Brain microvascular endothelial cell (primary cell): ENCODE data around the gene TALDO1.

ENCODE experiments used
- DNase-seq: peaks from one replicate; pipeline ENCODE4 v3.0.0-alpha.2; 2020
- H3K27ac ChIP-seq: fragments of 250-450 bp; sonication (Bioruptor Pico); 2 replicates; pipeline ENCODE4 v1.5.1; 2020; ENCODE audit warnings: mild to moderate bottlenecking, moderate library complexity
- H3K27me3 ChIP-seq: fragments of 250-450 bp; sonication (Bioruptor Pico); replicated peaks from 2 replicates; pipeline ENCODE4 v1.5.1; 2020; ENCODE audit warnings: mild to moderate bottlenecking
- H3K36me3 ChIP-seq: fragments of 250-450 bp; sonication (Bioruptor Pico); replicated peaks from 2 replicates; pipeline ENCODE4 v1.5.1; 2020; ENCODE audit warnings: mild to moderate bottlenecking
- H3K4me3 ChIP-seq: 2 replicates; pipeline ENCODE4 v1.5.1; 2011; ENCODE audit warnings: low read depth, mild to moderate bottlenecking, control low read depth, low read length, moderate library complexity
- CTCF ChIP-seq: IDR thresholded peaks from 2 replicates; pipeline ENCODE4 v1.5.1; 2011; ENCODE audit warnings: low read depth, mild to moderate bottlenecking, moderate library complexity, low read length, control low read depth, inconsistent platforms; ENCODE audit errors: missing control alignments
- in situ Hi-C: cut with HindIII; loops from 2 replicates; pipeline ENCODE4 v1.10.0; 2017; ENCODE audit warnings: low sequenced_read_pairs, low pct_ligation_motif_present

Gene TALDO1

GRCh38 chr11:813456-814096 lies 66.3 kb downstream of the TALDO1 start:
- H3K36me3 ChIP-seq: peaks cover 40% of the 10 kb centered on the region
- no peak for TF ChIP-seq CTCF
- no peak overlapping the region for H3K27ac ChIP-seq
- in situ Hi-C loops: no loop called here
- DNase-seq: no peak
- H3K4me3 ChIP-seq: no peak overlapping the region
- H3K27me3 ChIP-seq: no peaks in the 10 kb centered on the region
